Neutrophil (primary cell): ENCODE data around the gene TMEM132C.

ENCODE experiments used
- H3K27ac ChIP-seq: fragments of 200-600 bp; sonication (generic); 2 replicates; pipeline ENCODE4 v1.5.1; 2016; ENCODE audit warnings: mild to moderate bottlenecking, moderate library complexity
- H3K27me3 ChIP-seq: fragments of 200-600 bp; sonication (generic); 2 replicates; pipeline ENCODE4 v1.6.0; 2016; ENCODE audit warnings: mild to moderate bottlenecking
- H3K36me3 ChIP-seq: fragments of 200-600 bp; sonication (generic); 2 replicates; pipeline ENCODE4 v1.5.1; 2017
- H3K4me1 ChIP-seq, 2 experiments: fragments of 200-600 bp in 1 of 2; sonication (generic) in 1 of 2; 1 replicate in 1 of 2; 2 replicates in 1 of 2; pipeline versions ENCODE4 v1.5.1 to v1.6.1; 2013 to 2016; ENCODE audit warnings: low read depth in 1 of 2, low read length in 1 of 2, mild to moderate bottlenecking in 1 of 2, moderate library complexity in 1 of 2; ENCODE audit not compliant: control insufficient read depth in 1 of 2, insufficient read depth in 1 of 2
- H3K4me3 ChIP-seq, 2 experiments: fragments of 200-600 bp in 1 of 2; sonication (generic) in 1 of 2; 1 replicate in 1 of 2; 2 replicates in 1 of 2; pipeline ENCODE4 v1.5.1; 2013 to 2016; ENCODE audit warnings: low read depth in 1 of 2, low read length in 1 of 2, mild to moderate bottlenecking in 1 of 2, moderate library complexity in 1 of 2
- H3K9me3 ChIP-seq: fragments of 200-600 bp; sonication (generic); 2 replicates; pipeline ENCODE4 v1.5.1; 2016
- TF ChIP-seq, protein P1 (sequence below): fragments of 200-600 bp; sonication (generic); IDR thresholded peaks from 2 replicates; pipeline ENCODE4 v1.5.1; 2016; ENCODE audit warnings: antibody characterized with exemption

The TMEM132C gene

DNA sequence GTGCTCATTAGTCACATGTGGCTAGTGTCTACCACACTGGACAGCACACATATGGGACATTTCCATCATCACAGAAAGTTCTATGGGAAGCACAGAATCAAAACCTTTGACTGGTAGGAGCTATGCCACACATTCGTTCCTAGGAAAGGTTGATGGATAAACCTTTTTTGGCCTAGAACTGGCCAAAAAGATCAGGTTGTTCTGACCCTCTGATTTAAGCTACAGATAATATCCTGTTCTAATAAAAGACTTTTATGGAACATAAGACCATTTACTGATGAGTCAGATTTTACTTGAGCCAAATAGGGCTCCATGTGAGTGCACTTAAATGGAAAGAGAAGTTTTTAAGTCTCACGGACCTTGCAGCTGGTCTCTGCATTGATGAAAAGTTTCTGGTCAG is 413.6 kb downstream of the TMEM132C start:
- TF ChIP-seq, protein P1, sequence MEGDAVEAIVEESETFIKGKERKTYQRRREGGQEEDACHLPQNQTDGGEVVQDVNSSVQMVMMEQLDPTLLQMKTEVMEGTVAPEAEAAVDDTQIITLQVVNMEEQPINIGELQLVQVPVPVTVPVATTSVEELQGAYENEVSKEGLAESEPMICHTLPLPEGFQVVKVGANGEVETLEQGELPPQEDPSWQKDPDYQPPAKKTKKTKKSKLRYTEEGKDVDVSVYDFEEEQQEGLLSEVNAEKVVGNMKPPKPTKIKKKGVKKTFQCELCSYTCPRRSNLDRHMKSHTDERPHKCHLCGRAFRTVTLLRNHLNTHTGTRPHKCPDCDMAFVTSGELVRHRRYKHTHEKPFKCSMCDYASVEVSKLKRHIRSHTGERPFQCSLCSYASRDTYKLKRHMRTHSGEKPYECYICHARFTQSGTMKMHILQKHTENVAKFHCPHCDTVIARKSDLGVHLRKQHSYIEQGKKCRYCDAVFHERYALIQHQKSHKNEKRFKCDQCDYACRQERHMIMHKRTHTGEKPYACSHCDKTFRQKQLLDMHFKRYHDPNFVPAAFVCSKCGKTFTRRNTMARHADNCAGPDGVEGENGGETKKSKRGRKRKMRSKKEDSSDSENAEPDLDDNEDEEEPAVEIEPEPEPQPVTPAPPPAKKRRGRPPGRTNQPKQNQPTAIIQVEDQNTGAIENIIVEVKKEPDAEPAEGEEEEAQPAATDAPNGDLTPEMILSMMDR, result no peak
- no peaks in the 10 kb centered on the region for H3K9me3 ChIP-seq
- no peaks in the 10 kb centered on the region for H3K27me3 ChIP-seq
- no peaks in the 10 kb centered on the region for H3K36me3 ChIP-seq
- no peak overlapping the region for H3K4me3 ChIP-seq
- no peak overlapping the region for H3K27ac ChIP-seq
- H3K4me1 ChIP-seq, result no peaks in the 10 kb centered on the region

DNA sequence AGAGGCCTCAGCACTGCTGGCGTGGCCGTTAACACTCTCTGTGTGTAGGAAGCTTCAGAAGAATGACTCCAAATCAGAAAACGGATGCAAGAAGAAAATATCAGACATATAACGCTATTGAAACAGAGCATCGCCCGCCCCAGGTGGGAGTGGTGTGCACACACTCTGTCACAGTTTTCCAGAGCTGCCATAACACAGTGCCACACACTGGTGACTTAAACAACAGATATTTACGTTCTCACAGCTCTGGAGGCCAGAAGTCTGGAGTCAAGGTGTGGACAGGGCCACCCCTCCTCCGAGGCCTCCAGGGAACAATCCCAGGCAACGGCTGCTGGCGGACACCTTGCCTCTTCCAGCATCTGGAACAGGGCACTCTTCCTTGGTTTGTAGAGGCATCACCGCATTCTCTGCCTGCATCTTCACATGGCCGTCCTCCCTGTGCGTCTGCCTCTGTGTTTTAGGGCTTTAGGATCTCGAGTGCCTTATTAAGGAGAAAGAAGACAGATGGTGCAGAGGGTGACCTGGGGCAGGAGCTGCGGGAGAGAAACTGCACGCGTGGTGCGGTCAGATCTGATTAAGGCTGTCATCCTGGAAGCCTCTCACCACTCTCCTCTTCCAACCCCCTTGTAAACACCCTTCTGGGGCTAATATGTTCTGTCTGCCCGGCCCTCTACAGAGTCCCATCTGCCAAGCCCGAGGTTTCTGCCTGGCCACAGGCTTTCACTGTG is 415.7 kb downstream of the TMEM132C start:
- no peak overlapping the region for H3K4me3 ChIP-seq
- H3K27ac ChIP-seq, result no peak overlapping the region
- H3K4me1 ChIP-seq, result no peaks in the 10 kb centered on the region
- no peaks in the 10 kb centered on the region for H3K27me3 ChIP-seq
- H3K36me3 ChIP-seq, result no peaks in the 10 kb centered on the region
- H3K9me3 ChIP-seq, result no peaks in the 10 kb centered on the region
- TF ChIP-seq, protein P1, result no peak

DNA sequence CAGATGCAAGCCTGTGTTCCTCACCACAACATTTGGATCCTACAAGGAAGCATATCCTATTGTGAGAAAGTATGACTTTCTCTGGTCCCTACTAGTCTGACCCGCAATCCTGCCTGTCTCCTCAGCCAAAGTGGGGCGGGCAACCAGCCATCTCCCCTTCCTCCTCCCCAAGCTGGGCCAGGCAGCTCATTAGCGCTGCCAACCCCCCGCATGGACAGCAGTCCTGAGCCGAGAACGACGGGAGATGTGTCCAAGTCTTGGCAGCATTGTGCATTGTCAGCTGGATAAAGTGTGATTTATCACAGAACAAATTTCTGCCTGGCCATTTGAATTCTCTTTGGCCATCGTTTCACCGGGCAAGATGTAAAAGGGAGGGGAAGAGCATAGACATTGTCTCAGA is 417.4 kb downstream of the TMEM132C start:
- Histone ChIP-seq H3K27ac (no peak overlapping the region), H3K27me3 (no peaks in the 10 kb centered on the region), H3K4me3 (no peak overlapping the region), H3K36me3 (no peaks in the 10 kb centered on the region), H3K4me1 (no peaks in the 10 kb centered on the region), H3K9me3 (no peaks in the 10 kb centered on the region)
- TF ChIP-seq, protein P1, result no peak

DNA sequence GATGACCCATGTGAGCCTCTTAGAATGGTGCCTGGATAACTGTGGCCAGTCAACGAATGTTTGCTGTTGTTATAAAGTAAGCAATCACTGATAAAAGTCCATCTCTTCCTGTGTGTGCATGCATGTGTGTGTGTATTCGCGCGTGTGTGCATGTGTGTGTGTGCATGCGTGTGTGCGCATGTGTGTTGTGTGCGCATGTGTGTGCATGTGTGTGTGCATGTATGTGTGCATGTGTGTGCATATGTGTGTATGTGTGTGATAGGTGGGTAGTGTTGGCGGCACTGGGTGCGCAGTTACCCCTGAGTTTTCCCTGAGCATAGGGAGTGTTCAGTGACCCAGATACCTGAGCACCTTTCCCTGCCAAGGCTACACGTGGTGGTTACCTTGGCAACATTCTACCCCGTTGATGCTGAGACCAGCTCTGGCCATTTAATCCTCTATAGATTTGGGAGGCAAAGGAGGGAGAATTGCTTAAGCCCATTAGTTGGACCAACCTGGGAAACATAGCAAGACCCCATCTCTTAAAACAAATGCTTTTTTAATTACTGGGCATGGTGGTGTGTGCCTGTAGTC is 419.0 kb downstream of the TMEM132C start:
- no peaks in the 10 kb centered on the region for H3K4me1 ChIP-seq
- no peaks in the 10 kb centered on the region for H3K9me3 ChIP-seq
- H3K4me3 ChIP-seq, result no peak overlapping the region
- H3K27me3 ChIP-seq, result no peaks in the 10 kb centered on the region
- no peaks in the 10 kb centered on the region for H3K36me3 ChIP-seq
- TF ChIP-seq, protein P1, result no peak
- H3K27ac ChIP-seq, result no peak overlapping the region

DNA sequence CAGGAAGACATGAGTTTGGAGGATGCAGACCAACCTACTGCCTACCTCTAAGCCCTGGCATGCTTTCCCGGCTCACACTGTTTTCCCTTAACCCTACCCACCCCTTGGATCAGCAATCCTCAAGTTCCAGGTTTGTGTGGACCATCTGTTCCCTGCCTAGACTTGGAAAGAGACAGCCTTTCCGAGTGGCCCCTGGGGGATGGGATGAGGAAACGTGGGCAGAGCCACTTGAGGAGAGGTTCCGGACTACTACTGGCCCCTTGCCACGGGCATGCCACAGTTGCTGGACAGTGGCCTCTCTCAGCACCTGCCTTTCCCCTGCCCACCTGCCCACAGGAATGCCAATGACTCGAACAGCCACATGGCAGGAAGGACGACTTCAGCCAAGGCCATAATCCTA is 420.9 kb downstream of the TMEM132C start:
- Histone ChIP-seq H3K4me1 (no peaks in the 10 kb centered on the region), H3K4me3 (no peak overlapping the region), H3K36me3 (no peaks in the 10 kb centered on the region), H3K9me3 (no peaks in the 10 kb centered on the region), H3K27me3 (no peaks in the 10 kb centered on the region), H3K27ac (no peak overlapping the region)
- TF ChIP-seq, protein P1, result no peak
